ENCODE results near the gene POLR1A. TPM values are rescaled to one million over a fixed set of nuclear protein-coding genes. Genes with fewer than 3 reads are reported as not detected.

Gene POLR1A
- total RNA-seq, 1 experiment from 2014 or later, result 29.7 TPM

GRCh38 chr2:86037141-86037794 lies 68.4 kb downstream of the POLR1A start:
- no peaks in the 10 kb centered on the region for H3K9me2 ChIP-seq (ENCODE audit: insufficient read depth)
- CTCF ChIA-PET, result interaction anchor here (0.7 kb wide), 1 partner anchor 148 kb away, joined by 3 read pairs; no protein-coding TSS in a partner anchor
- no peak for DNase-seq
- H3F3A ChIP-seq (ENCODE audit: insufficient read depth, low read depth), result no peaks in the 10 kb centered on the region
- BruUV-seq (replicated peaks), result no TSS peak
- no peaks in the 10 kb centered on the region for H3K4me1 ChIP-seq (replicated peaks; ENCODE audit: insufficient read depth)
- H3K9me3 ChIP-seq (ENCODE audit: insufficient read depth, low read depth), result no peaks in the 10 kb centered on the region
- no peak overlapping the region for H2AFZ ChIP-seq
- no peak overlapping the region for H3K4me3 ChIP-seq
- H4K20me1 ChIP-seq (ENCODE audit: insufficient read depth), result no peaks in the 10 kb centered on the region
- no peaks in the 10 kb centered on the region for H3K79me2 ChIP-seq (ENCODE audit: low read depth)
- peaks cover 19% of the 10 kb centered on the region for H3K36me3 ChIP-seq (ENCODE audit: low read depth)
- TF ChIP-seq CTCF (conservative IDR thresholded peaks at IDR 0.05) (no peak), EZH2 (IDR thresholded peaks at IDR 0.05; ENCODE audit: low read depth) (no peak)
- POLR2A ChIA-PET (ENCODE audit: unreplicated experiment), result interaction anchor here (0.6 to 0.7 kb wide), 3 partner anchors 73 to 200 kb away, joined by 3 to 5 read pairs (median 3); no protein-coding TSS in a partner anchor
- H3K27me3 ChIP-seq (ENCODE audit: insufficient read depth, low read depth), result no peaks in the 10 kb centered on the region
- no peak overlapping the region for H3K4me2 ChIP-seq
- H3K27ac ChIP-seq, result no peak overlapping the region
- intact Hi-C loops (cut with micrococcal nuclease; ENCODE audit: unreplicated experiment), result no loop called here

DNA sequence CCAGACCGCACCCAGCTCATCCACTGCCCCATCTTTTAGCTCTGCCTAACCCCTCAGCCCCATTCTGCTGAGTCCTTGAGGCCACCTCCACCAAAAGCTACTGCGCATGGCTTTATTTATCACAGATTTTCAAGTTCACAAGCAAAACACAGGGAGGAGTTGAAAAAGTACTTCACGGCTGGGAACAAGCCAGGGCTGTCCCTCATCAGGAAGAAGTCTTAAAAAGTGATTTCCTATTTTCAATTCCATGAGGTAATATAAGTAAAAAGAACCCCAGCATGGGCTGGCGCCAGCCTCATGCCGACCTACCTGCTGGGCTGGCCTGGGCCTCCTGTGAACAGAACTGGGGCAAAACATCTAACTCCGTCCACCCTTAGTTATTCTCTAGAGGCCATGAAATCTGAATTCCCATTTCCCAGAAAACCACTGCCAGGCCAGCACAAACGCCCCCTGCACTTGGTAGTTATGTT lies 69.0 kb downstream of the POLR1A start:
- no peaks in the 10 kb centered on the region for H3K9me3 ChIP-seq (ENCODE audit: insufficient read depth, low read depth)
- no peak overlapping the region for H3K27ac ChIP-seq
- H2AFZ ChIP-seq, result no peak overlapping the region
- H3K36me3 ChIP-seq (ENCODE audit: low read depth), result peaks cover 19% of the 10 kb centered on the region
- no peaks in the 10 kb centered on the region for H3K9me2 ChIP-seq (ENCODE audit: insufficient read depth)
- ChIA-PET POLR2A (ENCODE audit: unreplicated experiment) (interaction anchor here (0.6 to 0.7 kb wide), 2 partner anchors 190 to 199 kb away, joined by 3 read pairs; no protein-coding TSS in a partner anchor), CTCF (no interaction called here)
- H3K27me3 ChIP-seq (ENCODE audit: insufficient read depth, low read depth), result no peaks in the 10 kb centered on the region
- no peaks in the 10 kb centered on the region for H3K4me1 ChIP-seq (replicated peaks; ENCODE audit: insufficient read depth)
- DNase-seq, result no peak
- H3K4me3 ChIP-seq, result no peak overlapping the region
- TF ChIP-seq CTCF (conservative IDR thresholded peaks at IDR 0.05) (no peak), EZH2 (IDR thresholded peaks at IDR 0.05; ENCODE audit: low read depth) (no peak)
- no peaks in the 10 kb centered on the region for H3F3A ChIP-seq (ENCODE audit: insufficient read depth, low read depth)
- BruUV-seq (replicated peaks), result no TSS peak
- H4K20me1 ChIP-seq (ENCODE audit: insufficient read depth), result no peaks in the 10 kb centered on the region
- H3K4me2 ChIP-seq, result no peak overlapping the region
- intact Hi-C loops (cut with micrococcal nuclease; ENCODE audit: unreplicated experiment), result no loop called here
- H3K79me2 ChIP-seq (ENCODE audit: low read depth), result no peaks in the 10 kb centered on the region

DNA sequence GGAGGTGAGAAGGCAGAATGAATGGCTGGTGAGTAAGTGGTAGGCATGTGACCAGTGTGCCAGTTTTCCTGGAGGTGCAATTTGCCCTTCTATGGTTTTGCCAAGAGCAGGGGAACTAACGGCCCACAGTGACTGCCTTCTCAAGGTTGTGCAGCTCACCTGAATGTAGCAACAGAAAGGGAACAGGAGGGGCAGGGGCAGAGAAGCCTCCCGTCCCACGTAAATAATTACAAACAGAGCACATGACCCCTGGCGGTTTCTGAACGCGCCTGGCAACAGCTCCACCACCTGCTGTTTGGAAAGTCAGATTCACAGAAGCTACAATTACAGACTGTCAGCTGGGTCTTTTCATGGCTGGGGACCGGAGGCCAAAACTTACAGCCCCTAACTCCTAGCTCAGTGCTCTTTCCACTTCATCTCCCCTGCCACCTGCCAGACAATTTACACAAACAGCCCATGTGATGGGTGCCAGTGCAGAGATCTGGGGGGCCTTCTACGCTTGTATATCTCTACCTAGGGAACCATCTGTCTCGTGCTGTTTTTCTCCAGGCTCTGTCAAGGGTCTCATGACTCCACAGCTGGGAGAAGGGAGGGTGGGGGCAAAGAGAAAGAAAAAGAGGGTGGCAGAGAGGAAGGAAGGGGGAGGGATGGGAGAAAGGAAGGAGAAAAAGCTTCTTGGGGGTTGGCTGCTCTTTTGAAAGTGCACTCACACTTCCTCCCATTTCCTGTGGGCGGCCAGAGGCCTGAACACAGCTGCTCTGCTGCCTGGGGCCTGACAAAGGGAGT lies 69.6 kb downstream of the POLR1A start:
- Histone ChIP-seq H4K20me1 (ENCODE audit: insufficient read depth) (no peaks in the 10 kb centered on the region), H3K36me3 (ENCODE audit: low read depth) (peaks cover 19% of the 10 kb centered on the region), H3K9me3 (ENCODE audit: insufficient read depth, low read depth) (no peaks in the 10 kb centered on the region), H3K27me3 (ENCODE audit: insufficient read depth, low read depth) (no peaks in the 10 kb centered on the region), H3K4me1 (replicated peaks; ENCODE audit: insufficient read depth) (no peaks in the 10 kb centered on the region), H2AFZ (no peak overlapping the region), H3K9me2 (ENCODE audit: insufficient read depth) (no peaks in the 10 kb centered on the region), H3K79me2 (ENCODE audit: low read depth) (no peaks in the 10 kb centered on the region), H3F3A (ENCODE audit: insufficient read depth, low read depth) (no peaks in the 10 kb centered on the region), H3K4me3 (no peak overlapping the region), H3K27ac (no peak overlapping the region), H3K4me2 (no peak overlapping the region)
- DNase-seq, result no peak
- POLR2A ChIA-PET (ENCODE audit: unreplicated experiment), result no interaction called here
- CTCF ChIA-PET, result interaction anchor here (0.6 kb wide), 1 partner anchor 147 kb away, joined by 3 read pairs; the partner anchor contains the start of gene ST3GAL5
- intact Hi-C loops (cut with micrococcal nuclease; ENCODE audit: unreplicated experiment), result no loop called here
- no peak for TF ChIP-seq CTCF (conservative IDR thresholded peaks at IDR 0.05)
- TF ChIP-seq EZH2 (IDR thresholded peaks at IDR 0.05; ENCODE audit: low read depth), result no peak
- BruUV-seq (replicated peaks), result no TSS peak

Data from PC-9 (cell line).